Kidney (tissue), 14 donors: Measurements from ENCODE around the gene KLHDC7B. TPM values are rescaled to one million over a fixed set of nuclear protein-coding genes. Genes with fewer than 3 reads are reported as not detected.

Source experiments
- DNase-seq, 5 donors: peaks; one replicate each; pipeline ENCODE4 v3.0.0-alpha.2; 2013 to 2020
- FAIRE-seq: peaks from 2 replicates; lab custom pipeline; 2012; peaks lifted over from hg19 to GRCh38; lab: Jason Lieb, UNC
- H3K27ac ChIP-seq, 2 donors: one replicate each; pipeline ENCODE4 v1.7.0; 2013; ENCODE audit warnings: low read depth in 2 of 2, low read length in 2 of 2, inconsistent platforms in 1 of 2
- H3K27me3 ChIP-seq: one replicate; pipeline ENCODE4 v1.7.1; 2013; ENCODE audit warnings: low read length, inconsistent platforms; ENCODE audit not compliant: control insufficient read depth, insufficient read depth
- H3K36me3 ChIP-seq, 3 donors: one replicate each; pipeline versions ENCODE4 v1.7.0 to v1.7.1; 2013; ENCODE audit warnings: low read length in 3 of 3, control low read depth in 1 of 3, inconsistent platforms in 1 of 3; ENCODE audit not compliant: insufficient read depth in 3 of 3, control insufficient read depth in 2 of 3
- H3K4me1 ChIP-seq, 3 donors: one replicate each; pipeline versions ENCODE4 v1.7.0 to v1.7.1; 2013; ENCODE audit warnings: low read length in 3 of 3, inconsistent platforms in 1 of 3, low read depth in 1 of 3; ENCODE audit not compliant: control insufficient read depth in 2 of 3, insufficient read depth in 2 of 3
- H3K4me3 ChIP-seq, 3 donors: one replicate each; pipeline versions ENCODE4 v1.7.0 to v1.8.1; 2013; ENCODE audit warnings: low read length in 3 of 3, control low read depth in 1 of 3, inconsistent platforms in 1 of 3
- H3K9ac ChIP-seq, 3 donors: one replicate each; pipeline versions ENCODE4 v1.7.0 to v1.7.1; 2013; ENCODE audit warnings: low read length in 3 of 3, control low read depth in 1 of 3, inconsistent platforms in 1 of 3
- H3K9me3 ChIP-seq, 3 donors: one replicate each; pipeline versions ENCODE4 v1.7.0 to v1.7.1; 2013; ENCODE audit warnings: low read length in 3 of 3, control low read depth in 1 of 3, inconsistent platforms in 1 of 3; ENCODE audit not compliant: control insufficient read depth in 2 of 3, insufficient read depth in 1 of 3
- CTCF ChIP-seq: IDR thresholded peaks from 3 replicates; pipeline ENCODE4 v1.5.1; 2012; ENCODE audit warnings: mild to moderate bottlenecking, moderate library complexity, borderline replicate concordance; ENCODE audit not compliant: insufficient read depth; ENCODE audit errors: extremely low read depth
- intact Hi-C: fragments of 100-400 bp; cut with DNase I; formaldehyde crosslinking; loops from one replicate; pipeline ENCODE4 v1.11.1; 2022
- polyA plus RNA-seq: library from polyadenylated mRNA; stranded (reverse); fragments of 350-450 nt; fragmentation: Illumina TruSeq; extraction: RNeasy Lipid Tissue Mini Kit (QIAGEN cat#74804); gene quantifications from one replicate; pipeline ENCODE4 v1.2.3, GENCODE V29; 2014; ENCODE audit warnings: low read depth, low replicate concordance; ENCODE audit not compliant: insufficient read depth
- total RNA-seq: library from RNA; stranded (reverse); fragmentation: NEBNext Ultra II Directional; extraction: Animal tissue kit (Norgen Biotek cat#: 25700); gene quantifications from one replicate; pipeline ENCODE4 v1.2.1, GENCODE V29; 2021
- donor health status: control.
- donor health status: control.
- donor health status: control.
- donor health status: control.
- donor health status: control.
- donor health status: DM: yes; HTN: yes; CAD: no.
- donor health status: Normal renal cell carcinoma (clear cell type).

KLHDC7B gene
- total and polyA plus RNA-seq, 2 donors from 2014 or later: 1.4 to 16.1 TPM

- Histone ChIP-seq H3K9ac (peak overlapping the region in 1 of 3 donors; percentile 74), H3K36me3 (peaks cover 0 to 10% (median 0%) of the 10 kb centered on the region in 3 donors), H3K27ac (no peak overlapping the region), H3K4me1 (peaks cover 2 to 13% (median 13%) of the 10 kb centered on the region in 3 donors), H3K9me3 (no peaks in the 10 kb centered on the region), H3K4me3 (peak overlapping the region in 1 of 3 donors; percentile 83), H3K27me3 (no peaks in the 10 kb centered on the region)
- TF ChIP-seq CTCF: no peak
- intact Hi-C loops: no loop called here
- peak in 2 of 5 donors; percentile 82 to 85 for DNase-seq
- FAIRE-seq: no peak
These were observed 39.7 kb upstream of the KLHDC7B start for GRCh38 chr22:50505776-50506610.

GRCh38 chr22:50506611-50507420, 38.9 kb upstream of the KLHDC7B start:
- Histone ChIP-seq H3K9me3 (no peaks in the 10 kb centered on the region), H3K27me3 (no peaks in the 10 kb centered on the region), H3K4me3 (peak overlapping the region; percentile 73 to 83 (median 78)), H3K9ac (peak overlapping the region; percentile 62 to 74 (median 66)), H3K36me3 (peaks cover 0 to 10% (median 0%) of the 10 kb centered on the region in 3 donors), H3K4me1 (peaks cover 2 to 13% (median 13%) of the 10 kb centered on the region in 3 donors), H3K27ac (peak overlapping the region; percentile 29 to 85)
- intact Hi-C loops: no loop called here
- TF ChIP-seq CTCF: no peak
- no peak for DNase-seq
- FAIRE-seq: no peak

GRCh38 chr22:50507421-50507990, 38.2 kb upstream of the KLHDC7B start, which contains the start of gene LMF2:
Gene LMF2, minus strand, starts transcription at chr22:50507702. Its CDS starts 27 bp downstream, at chr22:50507675.
- peak within 1 kb of the TSS; percentile 73 to 83 (median 78) for H3K4me3 ChIP-seq
- DNase-seq (peak in 1 of 5 donors; percentile 98), FAIRE-seq (no peak)
- H3K9me3 ChIP-seq: no peaks in the 10 kb centered on the region
- peaks cover 0 to 10% (median 0%) of the 10 kb centered on the region in 3 donors for H3K36me3 ChIP-seq
- peak within 1 kb of the TSS; percentile 88 to 91 for H3K27ac ChIP-seq
- H3K9ac ChIP-seq: peak within 1 kb of the TSS; percentile 62 to 74 (median 66)
- H3K27me3 ChIP-seq: no peaks in the 10 kb centered on the region
- TF ChIP-seq CTCF: no peak
- intact Hi-C loops: no loop called here
- peaks cover 2 to 13% (median 13%) of the 10 kb centered on the region in 3 donors for H3K4me1 ChIP-seq
